ENCODE results near the gene PDK2. TPM values are rescaled to one million over a fixed set of nuclear protein-coding genes. Genes with fewer than 3 reads are reported as not detected.

The PDK2 gene
- total and polyA plus RNA-seq, 5 donors = 149 to 219 (median 178) TPM

- 75% methylated on average over 4 of the region's 4 CpGs for WGBS
- H3K9me3 ChIP-seq (ENCODE audit: control insufficient read depth, low read length) = no peaks in the 10 kb centered on the region
- H3K4me3 ChIP-seq (ENCODE audit: low read length) = no peak overlapping the region
- ATAC-seq = no peak
- peak in 1 of 3 donors; percentile 24 for DNase-seq
- H3K4me1 ChIP-seq (ENCODE audit: control insufficient read depth, insufficient read depth, low read length) = peaks cover 11% of the 10 kb centered on the region
- no peak overlapping the region for H3K27ac ChIP-seq (ENCODE audit: low read length)
- H3K27me3 ChIP-seq (ENCODE audit: control insufficient read depth, insufficient read depth) = no peaks in the 10 kb centered on the region
- intact Hi-C loops (cut with DNase I) = no loop called here
Observed at GRCh38 chr17:50051082-50051576, 44.0 kb upstream of the PDK2 start.

- Histone ChIP-seq H3K27me3 (ENCODE audit: control insufficient read depth, insufficient read depth) (no peaks in the 10 kb centered on the region), H3K27ac (ENCODE audit: low read length) (no peak overlapping the region), H3K4me1 (ENCODE audit: control insufficient read depth, insufficient read depth, low read length) (peaks cover 11% of the 10 kb centered on the region), H3K4me3 (ENCODE audit: low read length) (no peak overlapping the region), H3K9me3 (ENCODE audit: control insufficient read depth, low read length) (no peaks in the 10 kb centered on the region)
- 72% methylated on average over 2 of the region's 2 CpGs for WGBS
- no peak for DNase-seq
- intact Hi-C loops (cut with DNase I) = no loop called here
- ATAC-seq = no peak
Observed at GRCh38 chr17:50051606-50052005, 43.5 kb upstream of the PDK2 start.

GRCh38 chr17:50052241-50052796 lies 42.8 kb upstream of the PDK2 start:
- ATAC-seq (no peak), DNase-seq (no peak)
- Histone ChIP-seq H3K27ac (ENCODE audit: low read length) (no peak overlapping the region), H3K4me3 (ENCODE audit: low read length) (no peak overlapping the region), H3K27me3 (ENCODE audit: control insufficient read depth, insufficient read depth) (no peaks in the 10 kb centered on the region), H3K4me1 (ENCODE audit: control insufficient read depth, insufficient read depth, low read length) (peaks cover 11% of the 10 kb centered on the region), H3K9me3 (ENCODE audit: control insufficient read depth, low read length) (no peaks in the 10 kb centered on the region)
- intact Hi-C loops (cut with DNase I) = no loop called here
- WGBS = 91% methylated on average over 6 of the region's 6 CpGs

GRCh38 chr17:50052822-50053653 lies 42.1 kb upstream of the PDK2 start:
- H3K9me3 ChIP-seq (ENCODE audit: control insufficient read depth, low read length) = no peaks in the 10 kb centered on the region
- ATAC-seq (peak; percentile 4 to 40), DNase-seq (peak; percentile 73 to 84 (median 75))
- WGBS = 34% methylated on average over 7 of the region's 7 CpGs
- H3K27me3 ChIP-seq (ENCODE audit: control insufficient read depth, insufficient read depth) = no peaks in the 10 kb centered on the region
- intact Hi-C loops (cut with DNase I) = no loop called here
- peak overlapping the region; percentile 6 for H3K27ac ChIP-seq (ENCODE audit: low read length)
- H3K4me1 ChIP-seq (ENCODE audit: control insufficient read depth, insufficient read depth, low read length) = peaks cover 17% of the 10 kb centered on the region
- no peak overlapping the region for H3K4me3 ChIP-seq (ENCODE audit: low read length)

- WGBS = 42% methylated on average over 3 of the region's 3 CpGs
- H3K4me1 ChIP-seq (ENCODE audit: control insufficient read depth, insufficient read depth, low read length) = peaks cover 20% of the 10 kb centered on the region
- DNase-seq (no peak), ATAC-seq (no peak)
- H3K4me3 ChIP-seq (ENCODE audit: low read length) = no peak overlapping the region
- intact Hi-C loops (cut with DNase I) = no loop called here
- H3K27ac ChIP-seq (ENCODE audit: low read length) = peak overlapping the region; percentile 6
- H3K27me3 ChIP-seq (ENCODE audit: control insufficient read depth, insufficient read depth) = no peaks in the 10 kb centered on the region
- H3K9me3 ChIP-seq (ENCODE audit: control insufficient read depth, low read length) = no peaks in the 10 kb centered on the region
Observed at GRCh38 chr17:50053654-50053960, 41.5 kb upstream of the PDK2 start.

GRCh38 chr17:50055055-50055425 lies 40.1 kb upstream of the PDK2 start:
- ATAC-seq (peak; percentile 4 to 8), DNase-seq (no peak)
- Histone ChIP-seq H3K27ac (ENCODE audit: low read length) (peak overlapping the region; percentile 91), H3K27me3 (ENCODE audit: control insufficient read depth, insufficient read depth) (no peaks in the 10 kb centered on the region), H3K4me1 (ENCODE audit: control insufficient read depth, insufficient read depth, low read length) (peaks cover 26% of the 10 kb centered on the region), H3K9me3 (ENCODE audit: control insufficient read depth, low read length) (no peaks in the 10 kb centered on the region), H3K4me3 (ENCODE audit: low read length) (peak overlapping the region; percentile 78)
- intact Hi-C loops (cut with DNase I) = no loop called here
- 16% methylated on average over 14 of the region's 14 CpGs for WGBS

GRCh38 chr17:50055426-50056216 lies 39.5 kb upstream of the PDK2 start, which contains the start of gene ITGA3:
ITGA3 (plus strand) TSS chr17:50056110; CDS start chr17:50056440, 330 bp downstream.
- Histone ChIP-seq H3K27ac (ENCODE audit: low read length) (peak within 1 kb of the TSS; percentile 91), H3K4me3 (ENCODE audit: low read length) (peak within 1 kb of the TSS; percentile 78), H3K9me3 (ENCODE audit: control insufficient read depth, low read length) (no peaks in the 10 kb centered on the region), H3K27me3 (ENCODE audit: control insufficient read depth, insufficient read depth) (no peaks in the 10 kb centered on the region), H3K4me1 (ENCODE audit: control insufficient read depth, insufficient read depth, low read length) (peaks cover 28% of the 10 kb centered on the region)
- DNase-seq (peak; percentile 83 to 90 (median 90)), ATAC-seq (peak; percentile 72 to 74)
- under 1% methylated on average over 65 of the region's 65 CpGs for WGBS
- intact Hi-C loops (cut with DNase I) = no loop called here

- DNase-seq = peak; percentile 50 to 83 (median 82)
- intact Hi-C loops (cut with DNase I) = no loop called here
- Histone ChIP-seq H3K9me3 (ENCODE audit: control insufficient read depth, low read length) (no peaks in the 10 kb centered on the region), H3K27me3 (ENCODE audit: control insufficient read depth, insufficient read depth) (no peaks in the 10 kb centered on the region), H3K4me1 (ENCODE audit: control insufficient read depth, insufficient read depth, low read length) (peaks cover 29% of the 10 kb centered on the region), H3K4me3 (ENCODE audit: low read length) (peak overlapping the region; percentile 78), H3K27ac (ENCODE audit: low read length) (peak overlapping the region; percentile 74)
- WGBS = under 1% methylated on average over 64 of the region's 64 CpGs
- peak; percentile 28 to 41 for ATAC-seq
Observed at GRCh38 chr17:50056217-50056960, 38.8 kb upstream of the PDK2 start.

- DNase-seq (peak in 1 of 3 donors; percentile 69), ATAC-seq (peak in 1 of 2 donors; percentile 7)
- Histone ChIP-seq H3K27me3 (ENCODE audit: control insufficient read depth, insufficient read depth) (no peaks in the 10 kb centered on the region), H3K27ac (ENCODE audit: low read length) (peak overlapping the region; percentile 74), H3K4me3 (ENCODE audit: low read length) (peak overlapping the region; percentile 78), H3K4me1 (ENCODE audit: control insufficient read depth, insufficient read depth, low read length) (peaks cover 29% of the 10 kb centered on the region), H3K9me3 (ENCODE audit: control insufficient read depth, low read length) (no peaks in the 10 kb centered on the region)
- WGBS = 20% methylated on average over 15 of the region's 15 CpGs
- intact Hi-C loops (cut with DNase I) = no loop called here
Observed at GRCh38 chr17:50056961-50057330, 38.2 kb upstream of the PDK2 start.

- ATAC-seq = no peak
- whole genome bisulfite sequencing = 74% methylated on average over 9 of the region's 9 CpGs
- no peaks in the 10 kb centered on the region for H3K27me3 ChIP-seq (ENCODE audit: control insufficient read depth, insufficient read depth)
- H3K4me3 ChIP-seq (ENCODE audit: low read length) = no peak overlapping the region
- H3K4me1 ChIP-seq (ENCODE audit: control insufficient read depth, insufficient read depth, low read length) = peaks cover 31% of the 10 kb centered on the region
- intact Hi-C loops (cut with DNase I) = no loop called here
- DNase-seq = peak in 2 of 3 donors; percentile 62 to 64
- H3K27ac ChIP-seq (ENCODE audit: low read length) = peak overlapping the region; percentile 0
- H3K9me3 ChIP-seq (ENCODE audit: control insufficient read depth, low read length) = no peaks in the 10 kb centered on the region
Observed at GRCh38 chr17:50057521-50057991, 37.6 kb upstream of the PDK2 start.

Data from right cardiac atrium (tissue), 5 donors.